HG03045 (cell line): ENCODE results near the gene IGFBP6.

Experiments used
- ATAC-seq: cut with Tn5 transposase; IDR thresholded peaks from one replicate; pipeline ENCODE4 v1.9.1; 2021; ENCODE audit warnings: mild to moderate bottlenecking, moderate library complexity; ENCODE audit not compliant: unreplicated experiment

The IGFBP6 gene

GRCh38 chr12:53097564-53098353, at the start of gene IGFBP6:
Gene IGFBP6 (plus strand): TSS chr12:53097667. CDS start chr12:53097718, 51 bp downstream.
- no peak for ATAC-seq

- no peak for ATAC-seq
Observed at GRCh38 chr12:53048033-53048779, 49.3 kb upstream of the IGFBP6 start.

- no peak for ATAC-seq
Observed at GRCh38 chr12:53048780-53049401, 48.6 kb upstream of the IGFBP6 start.

- ATAC-seq: no peak
Observed at GRCh38 chr12:53049571-53050318, 47.7 kb upstream of the IGFBP6 start, which contains the start of gene TNS2. Gene TNS2 (plus strand): TSS chr12:53050065. CDS start chr12:53050186, 121 bp downstream.

GRCh38 chr12:53050426-53051057, 46.9 kb upstream of the IGFBP6 start:
- no peak for ATAC-seq

GRCh38 chr12:53051058-53051880, 46.2 kb upstream of the IGFBP6 start:
- ATAC-seq: no peak

GRCh38 chr12:53051881-53052412, 45.5 kb upstream of the IGFBP6 start:
- ATAC-seq: no peak

GRCh38 chr12:53052419-53053217, 44.8 kb upstream of the IGFBP6 start:
- no peak for ATAC-seq

GRCh38 chr12:53053218-53054111, 44.0 kb upstream of the IGFBP6 start:
- ATAC-seq: no peak

- ATAC-seq: peak; percentile 87
Observed at GRCh38 chr12:53054112-53054878, 43.2 kb upstream of the IGFBP6 start.

- ATAC-seq: no peak
Observed at GRCh38 chr12:53055471-53056266, 41.8 kb upstream of the IGFBP6 start.

- ATAC-seq: no peak
Observed at GRCh38 chr12:53056296-53056695, 41.2 kb upstream of the IGFBP6 start.

GRCh38 chr12:53056901-53057300, 40.6 kb upstream of the IGFBP6 start:
- no peak for ATAC-seq

GRCh38 chr12:53057816-53058500, 39.5 kb upstream of the IGFBP6 start:
- ATAC-seq: no peak

- no peak for ATAC-seq
Observed at GRCh38 chr12:53058674-53059433, 38.6 kb upstream of the IGFBP6 start.
